ENCODE results near the gene ZBTB16.

Gene ZBTB16

DNA sequence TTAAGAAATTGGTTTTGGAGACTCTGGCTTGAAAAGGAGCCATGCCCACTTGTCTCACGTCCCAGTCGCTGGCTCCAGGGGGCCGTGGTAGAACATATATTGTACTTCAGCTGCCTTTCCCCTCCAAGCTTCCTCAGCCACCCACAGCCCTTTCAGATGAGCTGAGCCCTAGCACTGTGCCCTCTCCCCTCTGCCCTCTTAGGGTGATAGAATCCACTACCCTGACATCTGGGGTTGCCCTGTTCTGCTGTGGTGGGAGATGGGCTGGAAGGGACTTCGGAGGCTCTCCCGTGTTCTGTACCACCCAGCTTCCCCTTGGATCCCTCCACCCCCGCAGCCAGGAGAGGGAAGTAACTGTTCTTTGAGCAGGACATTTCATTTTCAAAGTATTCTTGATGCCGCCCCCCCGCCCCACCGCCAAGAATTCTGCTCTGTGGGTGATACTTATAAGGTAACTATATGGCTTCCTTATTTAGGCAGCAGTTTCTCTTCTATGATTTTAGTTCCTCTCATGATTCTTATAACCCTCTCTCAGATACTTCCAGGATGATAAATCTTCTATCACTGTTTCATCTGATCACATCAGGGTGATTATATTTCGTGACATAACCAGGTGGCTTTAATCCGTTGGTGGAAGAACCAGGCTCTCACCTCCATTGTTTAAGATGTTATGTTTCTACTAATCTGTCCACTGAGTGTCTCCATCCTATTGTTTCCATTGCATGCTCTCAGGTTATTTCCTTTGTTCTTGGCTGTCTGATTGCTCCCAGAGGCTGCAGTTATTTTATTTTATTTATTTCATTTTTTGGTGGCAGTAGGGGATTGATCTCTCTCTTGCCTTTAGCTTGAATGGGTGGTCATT, 24.1 kb downstream of the ZBTB16 start:
- DNase-seq (ENCODE audit: low read depth in 2 of 2), result no peak

- no peak for DNase-seq (ENCODE audit: low read depth in 2 of 2)
Measured at GRCh38 chr11:114084414-114084813, 24.9 kb downstream of the ZBTB16 start.

GRCh38 chr11:114085965-114086793, 26.7 kb downstream of the ZBTB16 start:
- no peak for DNase-seq (ENCODE audit: low read depth in 2 of 2)

DNA sequence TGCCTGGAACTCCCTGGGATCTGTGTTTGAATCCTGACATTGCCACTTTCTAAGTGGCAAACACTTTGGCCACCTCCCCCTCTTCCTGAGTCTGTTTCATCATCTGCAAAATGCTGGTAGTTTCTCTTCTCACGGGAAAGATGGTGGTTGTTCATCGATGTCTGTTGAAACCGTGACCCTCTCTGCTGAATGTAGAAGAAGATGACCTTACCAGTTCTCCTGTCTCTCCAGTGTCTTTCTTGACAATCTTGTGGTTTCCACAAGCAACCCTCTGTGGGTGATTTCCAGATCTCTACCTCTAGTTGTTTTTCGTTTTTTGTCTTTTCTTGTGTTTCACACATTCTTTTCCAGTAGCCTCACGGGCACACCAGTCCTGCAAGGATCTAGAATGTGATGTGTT, 27.5 kb downstream of the ZBTB16 start:
- DNase-seq (ENCODE audit: low read depth in 2 of 2), result no peak

DNA sequence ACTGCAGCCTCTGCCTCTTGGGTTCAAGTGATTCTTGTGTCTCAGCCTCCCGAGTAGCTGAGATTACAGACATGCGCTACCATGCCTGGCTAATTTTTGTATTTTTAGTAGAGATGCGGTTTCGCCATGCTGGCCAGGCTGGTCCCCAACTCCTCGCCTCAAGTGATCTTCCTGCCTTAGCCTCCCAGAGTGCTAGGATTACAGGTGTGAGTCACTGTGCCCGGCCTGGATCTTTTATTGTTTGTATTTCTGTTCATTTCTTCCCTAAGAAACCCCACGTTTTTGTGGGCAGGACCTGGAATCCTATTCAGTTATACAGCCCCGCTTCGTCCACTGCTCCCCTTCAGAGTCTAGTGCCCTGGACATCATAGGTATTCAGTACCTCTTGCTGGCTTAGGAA, 28.7 kb downstream of the ZBTB16 start:
- no peak for DNase-seq (ENCODE audit: low read depth in 2 of 2)

DNA sequence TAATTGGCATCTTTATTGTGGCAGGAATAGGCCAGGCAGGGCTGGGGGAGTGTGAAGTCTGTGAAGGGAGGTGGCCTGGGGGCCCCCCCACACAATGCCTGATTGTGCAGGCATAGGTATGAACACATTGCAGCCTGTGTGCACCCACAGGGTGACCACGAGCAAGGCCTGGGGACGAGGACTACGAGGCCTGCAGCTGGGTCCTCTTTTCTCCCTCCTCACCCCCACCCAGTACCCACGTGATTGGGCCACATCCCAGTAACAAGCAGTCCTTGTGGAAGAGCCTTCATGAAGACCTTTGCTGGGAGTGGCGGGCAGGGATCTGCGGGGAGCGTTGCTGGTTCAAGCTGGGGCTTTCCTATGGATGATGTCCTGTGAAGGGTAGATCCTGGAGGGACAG, 29.3 kb downstream of the ZBTB16 start:
- DNase-seq (ENCODE audit: low read depth in 2 of 2), result no peak

DNA sequence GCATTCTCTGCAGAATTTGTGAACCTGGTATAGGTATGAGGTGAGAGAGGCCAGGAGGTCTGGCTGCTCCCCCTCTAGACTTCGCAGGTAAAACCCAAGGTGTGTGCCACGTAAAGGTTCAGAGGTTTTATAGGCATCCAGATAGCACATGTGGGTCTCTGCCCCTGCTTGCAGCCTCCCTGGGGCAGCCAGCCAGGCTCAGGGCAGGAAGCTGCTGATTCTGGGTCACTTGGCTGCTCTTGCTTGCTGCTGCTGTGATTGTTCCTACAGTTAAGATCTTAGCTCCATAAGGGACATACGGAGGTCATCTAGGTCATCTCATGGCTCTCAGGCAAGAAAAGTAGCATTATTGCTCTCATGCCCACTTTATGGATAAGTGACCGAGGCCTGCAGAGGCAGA, 30.2 kb downstream of the ZBTB16 start:
- DNase-seq (ENCODE audit: low read depth in 2 of 2), result no peak

GRCh38 chr11:114090225-114090910, 30.9 kb downstream of the ZBTB16 start:
- DNase-seq (ENCODE audit: low read depth in 2 of 2), result no peak

GRCh38 chr11:114090976-114091375, 31.5 kb downstream of the ZBTB16 start:
- no peak for DNase-seq (ENCODE audit: low read depth in 2 of 2)

GRCh38 chr11:114091516-114092397, 32.2 kb downstream of the ZBTB16 start:
- no peak for DNase-seq (ENCODE audit: low read depth in 2 of 2)

- no peak for DNase-seq (ENCODE audit: low read depth in 2 of 2)
Measured at GRCh38 chr11:114092478-114092877, 33.0 kb downstream of the ZBTB16 start.

GRCh38 chr11:114092953-114093352, 33.4 kb downstream of the ZBTB16 start:
- DNase-seq (ENCODE audit: low read depth in 2 of 2), result no peak

DNA sequence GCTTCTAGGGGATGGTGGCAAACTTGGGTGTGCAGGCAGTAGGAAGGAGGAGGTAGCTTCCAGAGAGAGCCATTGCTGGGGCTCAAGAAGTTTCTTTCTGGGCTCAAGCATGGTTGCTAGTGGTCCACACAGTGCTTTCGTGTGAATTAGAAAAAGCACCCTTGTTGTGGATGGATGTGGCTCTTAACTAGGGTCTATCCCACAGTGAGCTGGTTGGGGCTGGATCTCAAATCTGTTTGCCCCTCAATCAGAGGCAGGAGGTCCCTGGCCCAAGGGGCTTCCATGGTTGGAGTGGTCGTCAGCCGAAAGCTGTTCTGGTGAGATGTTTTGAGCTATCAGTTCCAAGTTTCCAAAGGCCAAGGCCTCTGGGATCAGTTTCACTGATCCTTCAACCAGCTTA, 35.0 kb downstream of the ZBTB16 start:
- DNase-seq (ENCODE audit: low read depth in 2 of 2), result no peak

DNA sequence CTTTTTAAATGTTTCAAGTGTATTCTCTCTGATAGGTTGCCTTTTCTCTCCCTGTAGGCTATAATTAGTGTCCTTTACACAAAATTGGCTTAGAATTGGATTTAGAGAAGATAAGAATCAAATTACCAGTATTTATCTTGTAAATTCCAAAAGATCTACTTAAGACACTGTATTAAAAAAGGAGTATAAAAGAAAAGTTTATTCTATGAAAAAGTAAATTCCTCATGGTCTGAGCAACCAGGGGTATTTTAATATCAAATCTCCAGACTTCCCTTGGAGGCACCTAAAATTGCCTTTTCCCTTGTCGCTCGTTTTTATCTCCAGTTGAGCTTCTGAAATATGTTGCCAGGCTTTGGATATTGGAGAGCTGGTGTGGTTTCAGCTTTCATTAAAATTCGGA, 36.4 kb downstream of the ZBTB16 start:
- DNase-seq (ENCODE audit: low read depth in 2 of 2), result no peak

DNA sequence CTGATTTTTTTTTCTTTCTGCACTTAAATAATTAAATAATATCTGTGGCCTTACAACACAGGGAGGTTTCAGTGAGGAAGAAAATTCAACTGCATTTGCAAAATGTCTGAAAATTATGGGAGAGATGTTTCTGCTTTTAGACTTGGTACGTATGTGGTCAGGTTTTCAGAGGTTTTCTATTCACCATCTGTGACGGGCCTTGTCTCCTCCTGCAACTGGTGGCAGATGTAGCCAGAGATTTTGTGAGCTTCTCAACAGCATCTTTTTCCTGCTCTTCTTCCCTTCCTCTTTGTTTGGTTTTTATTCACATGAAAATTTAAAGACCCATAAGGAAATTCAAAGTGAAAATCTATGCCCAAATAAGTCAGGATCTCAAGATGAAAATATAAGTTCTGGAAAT, 38.3 kb downstream of the ZBTB16 start:
- no peak for DNase-seq (ENCODE audit: low read depth in 2 of 2)

DNA sequence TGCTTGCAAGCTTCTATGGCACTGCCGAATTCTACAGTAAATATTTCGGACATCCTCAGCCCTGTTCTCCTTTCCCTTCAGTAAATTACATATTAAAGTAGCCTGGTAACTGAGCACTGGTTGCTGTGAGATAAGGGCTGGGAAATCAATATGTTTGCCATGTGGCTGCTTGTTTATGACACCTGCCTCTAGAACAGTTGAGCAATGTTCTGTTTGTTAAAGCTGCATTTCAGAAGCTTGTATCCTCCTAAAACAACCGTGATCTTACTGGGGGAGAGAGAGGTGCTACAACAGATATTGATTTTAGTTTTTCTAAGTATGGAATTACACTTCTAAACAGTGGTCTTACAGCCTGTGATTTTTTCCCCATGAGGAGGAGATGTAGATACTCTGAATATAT, 39.4 kb downstream of the ZBTB16 start:
- DNase-seq (ENCODE audit: low read depth in 2 of 2), result no peak

DNA sequence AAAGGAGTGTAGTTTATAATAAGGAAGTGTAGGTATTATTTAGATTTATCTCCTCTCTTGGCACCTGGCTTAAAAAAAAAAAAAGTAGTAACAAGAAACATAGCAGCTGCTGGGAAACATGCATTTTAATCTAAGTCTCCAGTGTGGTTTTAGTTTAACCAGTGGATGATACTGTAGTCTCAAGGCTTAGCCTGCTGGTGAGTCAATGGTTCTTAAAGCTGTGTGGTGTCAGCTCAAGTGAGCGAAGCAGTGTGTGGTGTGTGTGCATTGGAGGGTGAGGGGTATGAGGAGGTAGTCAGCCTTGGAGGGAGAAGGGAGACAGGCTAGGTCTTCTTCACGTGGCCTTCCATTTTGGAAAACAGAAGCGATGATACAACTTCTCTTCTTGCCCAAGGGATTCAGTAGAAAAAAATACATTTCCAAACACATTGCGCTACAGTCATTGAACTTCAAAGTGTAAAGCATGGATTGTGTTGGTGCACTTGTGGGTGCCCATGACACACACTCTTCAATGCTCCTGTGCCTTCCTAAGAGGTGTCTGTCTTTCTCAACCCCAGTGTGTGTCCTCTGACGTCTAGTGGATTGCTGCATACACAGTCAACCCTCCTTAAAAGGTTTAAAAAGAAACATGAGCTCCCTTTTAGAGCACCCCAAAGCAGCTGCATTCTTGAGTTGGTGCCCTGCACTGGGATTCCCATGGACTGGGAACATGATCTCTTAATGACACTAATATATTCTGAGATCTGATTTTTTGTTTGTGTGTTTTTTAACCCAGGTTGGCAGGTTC, 40.1 kb downstream of the ZBTB16 start:
- DNase-seq (ENCODE audit: low read depth in 2 of 2), result no peak

DNA sequence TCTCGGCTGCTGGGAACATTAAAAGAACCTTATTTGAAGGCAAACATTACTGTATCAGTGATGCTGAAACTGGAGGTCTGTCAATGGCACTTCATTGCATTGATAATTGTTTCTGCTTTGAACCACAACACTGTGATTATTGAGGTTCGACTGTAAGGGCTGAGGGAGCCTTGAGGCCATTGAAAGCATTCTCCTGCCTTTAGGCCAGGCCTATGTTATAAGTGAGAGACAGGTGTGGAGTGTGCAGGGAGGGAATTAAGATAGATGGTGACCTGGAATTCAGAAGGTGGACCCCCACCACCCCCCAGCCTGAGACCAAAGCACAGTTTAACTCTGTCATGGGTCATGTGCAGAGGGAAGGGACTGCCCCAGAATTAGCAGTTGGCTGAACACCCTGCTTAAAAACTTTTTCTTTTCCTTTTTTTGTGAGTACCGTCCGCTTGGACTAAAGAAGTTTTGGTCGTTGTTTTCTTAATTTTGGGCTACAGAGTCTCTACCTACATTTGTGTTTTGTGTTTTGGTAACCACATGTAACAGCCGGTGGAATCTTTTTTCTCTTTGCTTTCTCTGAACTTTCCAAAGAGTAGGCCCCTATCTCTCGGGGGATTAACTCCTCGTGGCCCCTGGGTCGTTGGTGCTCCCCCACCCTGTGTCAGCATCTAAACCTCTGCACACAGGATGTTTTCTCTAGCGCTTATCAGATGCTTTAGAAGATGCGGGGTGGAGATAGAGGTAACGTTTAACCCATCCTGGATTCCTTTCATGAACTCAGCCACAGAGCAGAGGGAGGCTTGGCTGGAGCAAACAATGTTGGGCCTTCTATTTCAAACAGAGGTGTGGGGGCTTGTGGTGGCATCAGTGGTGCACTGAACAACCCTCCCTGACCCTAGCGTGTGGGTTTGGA, 43.7 kb downstream of the ZBTB16 start:
- no peak for DNase-seq (ENCODE audit: low read depth in 2 of 2)

DNA sequence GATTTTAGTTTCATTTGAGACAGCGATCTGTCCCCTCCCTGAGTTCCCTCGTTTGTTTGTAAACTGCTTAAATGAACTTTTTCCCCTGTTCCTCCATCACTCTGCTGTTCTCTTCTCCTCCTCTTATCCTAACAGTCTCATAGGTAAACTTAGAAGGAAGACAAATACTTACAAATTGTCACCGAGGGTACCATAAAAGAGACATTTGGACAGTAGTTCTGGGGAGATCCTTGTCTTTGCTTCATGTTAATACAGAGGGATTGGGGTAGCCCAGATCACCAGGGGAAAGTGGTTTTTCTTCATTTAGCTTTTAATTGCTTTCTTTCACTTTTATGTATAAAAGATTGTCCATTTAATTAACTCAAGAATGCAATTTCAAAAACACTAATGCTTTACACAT, 46.1 kb downstream of the ZBTB16 start:
- DNase-seq (ENCODE audit: low read depth in 2 of 2), result no peak

- DNase-seq (ENCODE audit: low read depth in 2 of 2), result no peak
Measured at GRCh38 chr11:114106047-114106446, 46.5 kb downstream of the ZBTB16 start.

Data from stimulated activated CD8-positive, alpha-beta memory T cell treated with anti-CD3 and anti-CD28 coated beads, Interleukin-2, amount 100 ng/mL, for 1 hour (primary cell).